NB4 (cell line): Measurements from ENCODE around the gene TFEB.

Source experiments
- CTCF ChIP-seq: IDR thresholded peaks from one replicate; pipeline ENCODE4 v1.5.1; 2012; ENCODE audit warnings: low read depth, low read length
- MAX ChIP-seq: IDR thresholded peaks from 2 replicates; pipeline ENCODE4 v1.6.1; 2011; ENCODE audit warnings: low read depth, low read length
- MYC ChIP-seq: IDR thresholded peaks from 2 replicates; pipeline ENCODE4 v1.6.1; 2011; ENCODE audit warnings: low read depth, low read length
- POLR2A ChIP-seq: IDR thresholded peaks from 2 replicates; pipeline ENCODE4 v1.6.1; 2011; ENCODE audit warnings: mild to moderate bottlenecking; ENCODE audit not compliant: insufficient read length; ENCODE audit errors: extremely low read depth

- no peak for TF ChIP-seq CTCF
- no peak for TF ChIP-seq POLR2A
- TF ChIP-seq MAX: no peak
- TF ChIP-seq MYC: no peak
Measured at GRCh38 chr6:41727705-41728072, 7.7 kb downstream of the TFEB start.
